ENCODE results near the gene TRIM45.

Gene TRIM45

DNA sequence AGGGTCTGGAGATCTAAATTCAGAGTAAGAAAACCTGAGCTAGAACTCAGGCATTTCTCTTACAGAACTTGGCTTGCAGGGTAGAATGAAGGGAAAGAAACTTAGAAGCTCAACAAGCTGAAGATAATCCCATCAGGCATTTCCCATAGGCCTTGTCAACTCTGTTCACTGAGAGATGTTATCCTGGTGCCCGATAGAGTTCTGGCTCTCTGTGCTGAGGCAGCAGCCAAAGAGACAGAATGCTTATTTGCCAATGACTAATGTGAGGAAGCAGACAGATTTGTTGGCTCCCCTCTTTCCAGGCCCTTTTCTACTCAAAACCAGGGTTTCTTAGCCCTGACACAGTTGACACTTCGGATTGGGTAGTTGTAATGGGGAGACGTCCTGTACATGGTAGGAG is 22.3 kb upstream of the TRIM45 start:
- H3K4me3 ChIP-seq (ENCODE audit: low read length): no peak overlapping the region
- no peak for TF ChIP-seq CTCF (conservative IDR thresholded peaks at IDR 0.05; ENCODE audit: low read length)
- no peak for DNase-seq (ENCODE audit: low read depth)

DNA sequence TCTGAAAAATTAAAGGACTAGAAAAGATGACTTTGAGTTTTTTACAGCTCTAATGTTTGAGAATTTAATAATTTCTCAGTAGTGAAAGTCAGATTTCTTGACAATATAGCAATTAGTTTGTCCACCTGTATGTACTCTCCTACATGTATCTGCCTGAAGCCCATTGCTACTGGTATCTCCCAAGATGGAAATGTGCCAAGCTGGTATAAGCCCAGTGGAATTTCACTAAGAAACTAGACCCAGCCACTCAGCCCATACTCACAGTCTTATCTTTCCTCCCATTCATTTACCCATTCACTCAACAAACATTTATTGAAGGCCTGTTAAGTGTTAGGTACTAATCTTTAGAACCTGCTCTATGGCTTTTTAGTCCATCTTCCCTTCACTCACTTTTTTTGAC is 21.6 kb upstream of the TRIM45 start:
- no peak overlapping the region for H3K4me3 ChIP-seq (ENCODE audit: low read length)
- no peak for DNase-seq (ENCODE audit: low read depth)
- no peak for TF ChIP-seq CTCF (conservative IDR thresholded peaks at IDR 0.05; ENCODE audit: low read length)

DNA sequence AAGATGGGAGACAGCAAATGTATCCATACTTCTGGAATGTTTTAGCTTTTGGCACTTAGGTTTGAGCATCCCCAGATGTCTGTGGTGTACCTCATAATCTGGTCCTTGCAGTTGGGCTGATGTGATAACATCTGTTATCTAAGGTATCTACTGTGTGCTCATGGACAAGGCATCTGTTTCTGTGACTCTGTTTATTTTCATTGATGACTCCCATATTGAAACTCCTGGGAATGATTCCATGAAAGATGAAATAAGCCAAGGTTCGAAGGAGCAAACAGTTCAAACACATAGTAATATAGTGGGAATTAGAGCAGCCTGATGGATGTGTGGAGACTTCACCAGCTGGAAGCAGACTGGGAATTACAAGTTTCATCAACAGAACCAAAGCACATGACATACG is 20.7 kb upstream of the TRIM45 start:
- H3K4me3 ChIP-seq (ENCODE audit: low read length): no peak overlapping the region
- peak; percentile 53 for DNase-seq (ENCODE audit: low read depth)
- no peak for TF ChIP-seq CTCF (conservative IDR thresholded peaks at IDR 0.05; ENCODE audit: low read length)

DNA sequence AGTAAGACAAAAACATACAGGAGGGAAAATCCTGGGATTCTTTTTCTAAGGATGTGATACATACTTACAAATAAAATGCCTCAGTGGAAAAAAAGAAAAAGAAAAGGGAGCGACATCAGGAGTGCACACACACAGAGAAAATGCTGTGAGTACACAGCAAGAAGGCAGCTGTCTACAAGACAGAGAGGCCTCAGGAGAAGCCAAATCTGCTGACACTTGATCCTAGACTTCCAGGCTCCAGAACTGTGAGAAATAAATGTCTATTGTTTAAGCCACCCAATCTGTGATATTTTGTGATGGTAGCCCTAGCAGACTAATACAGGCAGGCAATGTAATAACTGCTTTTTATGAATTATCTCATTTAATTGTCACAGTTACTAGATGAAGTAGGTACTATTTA is 17.0 kb upstream of the TRIM45 start:
- no peak for DNase-seq (ENCODE audit: low read depth)
- H3K4me3 ChIP-seq (ENCODE audit: low read length): no peak overlapping the region
- no peak for TF ChIP-seq CTCF (conservative IDR thresholded peaks at IDR 0.05; ENCODE audit: low read length)

DNA sequence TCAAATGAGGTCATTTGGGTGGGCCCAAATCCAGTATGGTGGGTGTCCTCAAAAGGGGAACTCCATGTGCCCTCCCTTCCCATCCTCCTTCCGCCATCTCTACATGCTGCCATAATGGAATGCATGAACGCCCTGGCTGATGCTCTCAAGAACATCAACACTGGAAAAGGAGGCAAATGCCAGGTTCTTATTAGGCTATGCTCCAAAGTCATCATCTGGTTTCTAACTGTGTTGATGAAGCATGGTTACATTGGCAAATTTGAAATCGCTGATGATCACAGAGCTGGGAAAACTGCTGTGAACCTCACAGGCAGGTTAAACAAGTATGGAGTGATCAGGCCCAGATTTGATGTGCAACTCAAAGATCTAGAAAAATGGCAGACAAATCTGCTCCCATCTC is 16.6 kb upstream of the TRIM45 start:
- no peak overlapping the region for H3K4me3 ChIP-seq (ENCODE audit: low read length)
- no peak for TF ChIP-seq CTCF (conservative IDR thresholded peaks at IDR 0.05; ENCODE audit: low read length)
- DNase-seq (ENCODE audit: low read depth): no peak

- no peak for TF ChIP-seq CTCF (conservative IDR thresholded peaks at IDR 0.05; ENCODE audit: low read length)
- no peak overlapping the region for H3K4me3 ChIP-seq (ENCODE audit: low read length)
- no peak for DNase-seq (ENCODE audit: low read depth)
Observed at GRCh38 chr1:117137281-117137855, 15.8 kb upstream of the TRIM45 start.

- no peak for DNase-seq (ENCODE audit: low read depth)
- no peak overlapping the region for H3K4me3 ChIP-seq (ENCODE audit: low read length)
- TF ChIP-seq CTCF (conservative IDR thresholded peaks at IDR 0.05; ENCODE audit: low read length): no peak
Observed at GRCh38 chr1:117136749-117137148, 15.2 kb upstream of the TRIM45 start.

Data from AG10803 (cell line).